Measurements from ENCODE around the gene ZNF423. TPM values are rescaled to one million over a fixed set of nuclear protein-coding genes. Genes with fewer than 3 reads are reported as not detected.

ZNF423 gene
- total and polyA plus RNA-seq, 9 of the 15 experiments (the other 6 are each of a cell fraction or from before 2014, with no cell fraction given), result not detected

GRCh38 chr16:49750341-49751000, 105.4 kb downstream of the ZNF423 start:
- Histone ChIP-seq H3K4me1 (replicated peaks in 1 of 2; ENCODE audit: control insufficient read depth in 2 of 2, insufficient read depth in 2 of 2, low read length in 2 of 2) (no peaks in the 10 kb centered on the region; a peak in 1 of 5 replicates), H2AFZ (ENCODE audit: low read depth, low read length) (no peak overlapping the region), H3K27me3 (ENCODE audit: control insufficient read depth in 2 of 2, insufficient read depth in 2 of 2, low read length in 2 of 2) (peaks cover 18 to 78% of the 10 kb centered on the region in 2 experiments; a peak in 3 of 5 replicates), H3K79me2 (ENCODE audit: control insufficient read depth, insufficient read depth, low read length) (no peaks in the 10 kb centered on the region), H3K4me3 (no peak overlapping the region), H3K4me2 (ENCODE audit: insufficient read depth, low read length) (no peak overlapping the region), H3K9ac (ENCODE audit: insufficient read depth in 1 of 2, low read depth in 2 of 2, low read length in 2 of 2) (no peak overlapping the region), H3K9me3 (replicated peaks; ENCODE audit: control insufficient read depth, insufficient read depth, low read depth, low read length) (no peaks in the 10 kb centered on the region), H3K36me3 (ENCODE audit: control insufficient read depth, insufficient read depth, low read length) (no peaks in the 10 kb centered on the region), H4K20me1 (replicated peaks; ENCODE audit: control insufficient read depth, insufficient read depth, low read length) (0 out of 2 replicates have a peak, but pooled peaks cover 3% of the 10 kb centered on the region), H3K9me1 (ENCODE audit: control insufficient read depth, insufficient read depth, low read length) (no peaks in the 10 kb centered on the region), H3K27ac (ENCODE audit: extremely low read depth, low read depth, low read length) (no peak overlapping the region)
- no peak for DNase-seq (ENCODE audit: extremely low read depth in 1 of 4, low spot score in 3 of 4)
- intact Hi-C loops (cut with micrococcal nuclease), result no loop called here
- WGBS (ENCODE audit: insufficient coverage, low coverage, missing lambda C conversion rate), result 2% methylated on average over 14 of the region's 15 CpGs
- ATAC-seq, result no peak
- no peak for FAIRE-seq
- ChIA-PET POLR2A (no interaction called here), CTCF (ENCODE audit: low intra/inter-chr PET ratio) (no interaction called here)
- no TSS peak for BruUV-seq (replicated peaks)
- in situ Hi-C loops (cut with MboI), result no loop called here
- TF ChIP-seq TRIM28 (IDR thresholded peaks at IDR 0.05) (no peak), ZNF785 (CRISPR knock-in tag; IDR thresholded peaks at IDR 0.05) (no peak), SNAPC5 (CRISPR knock-in tag; IDR thresholded peaks at IDR 0.05) (no peak), PCBP2 (IDR thresholded peaks at IDR 0.05; ENCODE audit: low read depth, low read length, poor library complexity, severe bottlenecking) (no peak), TCF3 (CRISPR knock-in tag; IDR thresholded peaks at IDR 0.05) (no peak), RBM22 (IDR thresholded peaks at IDR 0.05; ENCODE audit: low read depth, low read length, poor library complexity, severe bottlenecking) (no peak), ZNF707 (CRISPR knock-in tag; conservative IDR thresholded peaks at IDR 0.05) (no peak), ZNF764 (CRISPR knock-in tag; IDR thresholded peaks at IDR 0.05; ENCODE audit: low read depth) (no peak), ELF2 (CRISPR knock-in tag; IDR thresholded peaks at IDR 0.05) (no peak), SP1 (CRISPR knock-in tag; IDR thresholded peaks at IDR 0.05) (no peak), RNF2 (IDR thresholded peaks at IDR 0.05) (no peak), ZBTB8A (IDR thresholded peaks at IDR 0.05; ENCODE audit: partially characterized antibody) (no peak)
- TF ChIP-seq, protein P1, sequence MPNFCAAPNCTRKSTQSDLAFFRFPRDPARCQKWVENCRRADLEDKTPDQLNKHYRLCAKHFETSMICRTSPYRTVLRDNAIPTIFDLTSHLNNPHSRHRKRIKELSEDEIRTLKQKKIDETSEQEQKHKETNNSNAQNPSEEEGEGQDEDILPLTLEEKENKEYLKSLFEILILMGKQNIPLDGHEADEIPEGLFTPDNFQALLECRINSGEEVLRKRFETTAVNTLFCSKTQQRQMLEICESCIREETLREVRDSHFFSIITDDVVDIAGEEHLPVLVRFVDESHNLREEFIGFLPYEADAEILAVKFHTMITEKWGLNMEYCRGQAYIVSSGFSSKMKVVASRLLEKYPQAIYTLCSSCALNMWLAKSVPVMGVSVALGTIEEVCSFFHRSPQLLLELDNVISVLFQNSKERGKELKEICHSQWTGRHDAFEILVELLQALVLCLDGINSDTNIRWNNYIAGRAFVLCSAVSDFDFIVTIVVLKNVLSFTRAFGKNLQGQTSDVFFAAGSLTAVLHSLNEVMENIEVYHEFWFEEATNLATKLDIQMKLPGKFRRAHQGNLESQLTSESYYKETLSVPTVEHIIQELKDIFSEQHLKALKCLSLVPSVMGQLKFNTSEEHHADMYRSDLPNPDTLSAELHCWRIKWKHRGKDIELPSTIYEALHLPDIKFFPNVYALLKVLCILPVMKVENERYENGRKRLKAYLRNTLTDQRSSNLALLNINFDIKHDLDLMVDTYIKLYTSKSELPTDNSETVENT (CRISPR knock-in tag; IDR thresholded peaks at IDR 0.05), result no peak
- TF ChIP-seq, protein P2, sequence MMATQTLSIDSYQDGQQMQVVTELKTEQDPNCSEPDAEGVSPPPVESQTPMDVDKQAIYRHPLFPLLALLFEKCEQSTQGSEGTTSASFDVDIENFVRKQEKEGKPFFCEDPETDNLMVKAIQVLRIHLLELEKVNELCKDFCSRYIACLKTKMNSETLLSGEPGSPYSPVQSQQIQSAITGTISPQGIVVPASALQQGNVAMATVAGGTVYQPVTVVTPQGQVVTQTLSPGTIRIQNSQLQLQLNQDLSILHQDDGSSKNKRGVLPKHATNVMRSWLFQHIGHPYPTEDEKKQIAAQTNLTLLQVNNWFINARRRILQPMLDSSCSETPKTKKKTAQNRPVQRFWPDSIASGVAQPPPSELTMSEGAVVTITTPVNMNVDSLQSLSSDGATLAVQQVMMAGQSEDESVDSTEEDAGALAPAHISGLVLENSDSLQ (IDR thresholded peaks at IDR 0.05), result no peak
- TF ChIP-seq, protein P3, sequence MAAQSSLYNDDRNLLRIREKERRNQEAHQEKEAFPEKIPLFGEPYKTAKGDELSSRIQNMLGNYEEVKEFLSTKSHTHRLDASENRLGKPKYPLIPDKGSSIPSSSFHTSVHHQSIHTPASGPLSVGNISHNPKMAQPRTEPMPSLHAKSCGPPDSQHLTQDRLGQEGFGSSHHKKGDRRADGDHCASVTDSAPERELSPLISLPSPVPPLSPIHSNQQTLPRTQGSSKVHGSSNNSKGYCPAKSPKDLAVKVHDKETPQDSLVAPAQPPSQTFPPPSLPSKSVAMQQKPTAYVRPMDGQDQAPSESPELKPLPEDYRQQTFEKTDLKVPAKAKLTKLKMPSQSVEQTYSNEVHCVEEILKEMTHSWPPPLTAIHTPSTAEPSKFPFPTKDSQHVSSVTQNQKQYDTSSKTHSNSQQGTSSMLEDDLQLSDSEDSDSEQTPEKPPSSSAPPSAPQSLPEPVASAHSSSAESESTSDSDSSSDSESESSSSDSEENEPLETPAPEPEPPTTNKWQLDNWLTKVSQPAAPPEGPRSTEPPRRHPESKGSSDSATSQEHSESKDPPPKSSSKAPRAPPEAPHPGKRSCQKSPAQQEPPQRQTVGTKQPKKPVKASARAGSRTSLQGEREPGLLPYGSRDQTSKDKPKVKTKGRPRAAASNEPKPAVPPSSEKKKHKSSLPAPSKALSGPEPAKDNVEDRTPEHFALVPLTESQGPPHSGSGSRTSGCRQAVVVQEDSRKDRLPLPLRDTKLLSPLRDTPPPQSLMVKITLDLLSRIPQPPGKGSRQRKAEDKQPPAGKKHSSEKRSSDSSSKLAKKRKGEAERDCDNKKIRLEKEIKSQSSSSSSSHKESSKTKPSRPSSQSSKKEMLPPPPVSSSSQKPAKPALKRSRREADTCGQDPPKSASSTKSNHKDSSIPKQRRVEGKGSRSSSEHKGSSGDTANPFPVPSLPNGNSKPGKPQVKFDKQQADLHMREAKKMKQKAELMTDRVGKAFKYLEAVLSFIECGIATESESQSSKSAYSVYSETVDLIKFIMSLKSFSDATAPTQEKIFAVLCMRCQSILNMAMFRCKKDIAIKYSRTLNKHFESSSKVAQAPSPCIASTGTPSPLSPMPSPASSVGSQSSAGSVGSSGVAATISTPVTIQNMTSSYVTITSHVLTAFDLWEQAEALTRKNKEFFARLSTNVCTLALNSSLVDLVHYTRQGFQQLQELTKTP (IDR thresholded peaks at IDR 0.05; ENCODE audit: low read depth in 1 of 2, partially characterized antibody in 2 of 2), result no peak
